Sciatic nerve (tissue), 2 donors: ENCODE data around the gene MEG3. TPM values are rescaled to one million over a fixed set of nuclear protein-coding genes. Genes with fewer than 3 reads are reported as not detected.
A peak's percentile ranks its signal among the peaks of the same experiment; 100 is the strongest.

ENCODE experiments used
- ATAC-seq: fragments of 200-7000 bp; cut with Tn5 transposase; one replicate; pipeline ENCODE4 v1.9.1; 2020; ENCODE audit warnings: mild to moderate bottlenecking, moderate library complexity
- DNase-seq: peaks from one replicate; pipeline ENCODE4 v3.0.0-alpha.2; 2020; ENCODE audit warnings: low spot score
- intact Hi-C: fragments of 100-400 bp; cut with DNase I; formaldehyde crosslinking; loops from one replicate; pipeline ENCODE4 v1.14.2; 2022
- total RNA-seq: library from RNA; stranded (reverse); fragmentation: NEBNext Ultra II Directional; extraction: Animal tissue kit (Norgen Biotek cat#: 25700); gene quantifications from one replicate; pipeline ENCODE4 v1.2.1, GENCODE V29; 2021
- donor health status: DM: no; HTN: no; CAD: no.
- donor health status: DM: no; HTN: no; CAD: no.

The MEG3 gene
- total RNA-seq, 1 donor from 2014 or later: 154 TPM

DNA sequence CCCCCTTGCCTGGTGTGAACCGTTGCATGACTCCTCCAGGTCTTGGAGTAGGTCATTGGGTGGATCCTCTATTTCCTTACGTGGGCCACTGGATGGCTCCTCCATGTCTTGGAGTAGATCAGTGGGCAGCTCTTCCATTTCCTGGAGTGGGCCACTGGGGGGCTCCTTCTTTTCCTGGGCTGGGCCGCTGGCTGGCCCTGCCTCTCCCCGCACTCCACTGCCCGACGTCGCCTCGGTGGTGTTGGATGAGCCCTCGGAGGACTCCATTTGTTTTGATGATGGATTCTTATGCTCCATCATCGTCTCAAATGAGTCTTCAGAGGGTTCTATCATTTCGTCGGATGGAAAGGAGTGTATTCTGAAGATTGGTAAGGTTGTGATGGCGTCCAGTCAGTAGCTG lies 58.5 kb downstream of the MEG3 start:
- intact Hi-C loops: no loop called here
- no peak for DNase-seq
- no peak for ATAC-seq

DNA sequence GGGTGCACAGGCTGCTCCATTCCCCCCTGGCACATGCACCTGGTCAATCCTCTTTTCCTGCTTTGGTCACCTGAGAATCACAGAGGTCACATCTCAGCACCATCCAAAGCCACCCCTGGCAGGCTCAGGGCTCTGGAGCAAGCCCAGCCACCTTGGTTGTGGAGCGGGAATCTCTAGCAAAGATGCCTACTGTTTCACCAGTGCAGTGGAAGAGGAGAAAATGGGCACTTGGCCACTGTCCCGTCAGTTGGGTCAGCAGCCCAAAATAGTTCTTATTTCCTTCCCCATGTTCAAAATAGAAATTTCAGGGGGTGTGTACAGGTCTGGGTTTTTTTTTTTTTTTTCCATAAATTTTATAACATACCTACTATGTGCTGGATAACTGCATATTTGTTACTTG lies 59.3 kb downstream of the MEG3 start:
- DNase-seq: no peak
- ATAC-seq: no peak
- intact Hi-C loops: no loop called here

DNA sequence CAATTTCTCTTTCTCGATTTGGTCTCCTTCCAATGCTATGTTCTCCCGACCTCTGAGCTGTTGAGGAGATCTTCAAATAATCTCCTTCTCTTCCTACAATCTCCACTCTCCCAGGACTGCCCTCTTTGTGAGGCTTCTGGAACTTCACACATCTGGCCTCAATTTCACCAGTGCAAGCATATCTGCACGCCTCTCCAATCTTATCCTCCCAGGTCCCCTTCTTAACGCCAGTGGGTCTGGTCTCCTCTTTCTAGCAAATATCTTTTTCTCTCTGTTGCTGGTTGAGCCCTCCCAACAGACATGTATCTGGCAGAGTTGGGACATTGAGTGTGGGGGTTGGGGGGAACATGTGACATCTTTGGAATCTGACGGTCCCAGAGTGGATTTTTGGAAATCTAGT lies 59.7 kb downstream of the MEG3 start:
- intact Hi-C loops: no loop called here
- peak; percentile 60 for ATAC-seq
- DNase-seq: no peak

- DNase-seq (peak; percentile 31), ATAC-seq (no peak)
- intact Hi-C loops: no loop called here
Observed at GRCh38 chr14:100887728-100888335, 61.9 kb downstream of the MEG3 start.

DNA sequence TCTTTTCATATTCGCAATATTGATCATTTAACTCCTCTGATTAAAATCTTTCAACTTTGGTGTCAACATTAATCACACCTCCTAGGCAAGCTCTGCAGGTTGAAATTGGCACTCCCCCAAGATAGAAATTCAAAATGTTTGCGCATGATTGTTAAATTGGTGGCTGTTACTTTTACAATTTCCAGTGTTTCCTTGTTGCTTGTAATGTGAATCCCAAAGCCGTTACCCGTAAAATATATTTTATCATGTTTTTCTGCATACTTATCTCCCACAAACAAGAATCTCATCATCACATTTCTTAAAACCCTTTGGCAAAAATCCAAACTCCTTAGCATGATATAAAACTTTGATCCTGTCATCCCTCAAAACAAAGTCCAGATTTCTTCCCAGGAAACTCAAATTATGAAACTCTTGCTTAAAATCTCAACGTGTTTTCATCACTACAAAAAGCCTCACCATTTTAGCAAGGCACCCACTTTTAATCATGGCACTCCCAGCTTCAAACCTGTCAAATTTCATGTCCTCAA lies 62.9 kb downstream of the MEG3 start:
- DNase-seq (no peak), ATAC-seq (no peak)
- intact Hi-C loops: no loop called here

- no peak for ATAC-seq
- DNase-seq: no peak
- intact Hi-C loops: no loop called here
Observed at GRCh38 chr14:100889641-100890040, 63.7 kb downstream of the MEG3 start.

- no peak for ATAC-seq
- intact Hi-C loops: no loop called here
- DNase-seq: peak; percentile 54
Observed at GRCh38 chr14:100890061-100890850, 64.3 kb downstream of the MEG3 start.

DNA sequence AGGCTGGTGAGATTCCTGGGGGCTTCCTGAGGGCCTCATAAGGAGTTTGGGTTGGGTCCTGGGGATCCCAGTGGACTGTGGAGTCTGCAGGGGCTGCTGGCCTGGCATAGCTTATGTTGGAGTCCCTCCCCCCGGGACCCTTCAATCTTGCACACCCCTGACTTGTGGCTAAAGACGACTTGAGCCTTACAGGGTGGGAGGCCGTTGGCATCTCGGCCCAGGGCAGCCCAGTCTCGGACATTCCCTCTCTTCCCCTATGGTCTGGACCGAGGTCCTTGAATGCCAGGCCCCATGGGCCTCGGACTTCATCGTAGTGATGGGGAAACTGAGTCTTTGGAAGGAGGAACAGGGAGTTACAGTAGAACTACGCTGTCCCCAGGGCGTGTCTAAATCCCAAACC lies 65.1 kb downstream of the MEG3 start:
- DNase-seq (peak; percentile 36), ATAC-seq (no peak)
- intact Hi-C loops: no loop called here

GRCh38 chr14:100891501-100892445 lies 65.9 kb downstream of the MEG3 start:
- no peak for ATAC-seq
- intact Hi-C loops: no loop called here
- DNase-seq: peak; percentile 48

- DNase-seq: peak; percentile 27
- intact Hi-C loops: no loop called here
Observed at GRCh38 chr14:100892496-100893227, 66.7 kb downstream of the MEG3 start.

DNA sequence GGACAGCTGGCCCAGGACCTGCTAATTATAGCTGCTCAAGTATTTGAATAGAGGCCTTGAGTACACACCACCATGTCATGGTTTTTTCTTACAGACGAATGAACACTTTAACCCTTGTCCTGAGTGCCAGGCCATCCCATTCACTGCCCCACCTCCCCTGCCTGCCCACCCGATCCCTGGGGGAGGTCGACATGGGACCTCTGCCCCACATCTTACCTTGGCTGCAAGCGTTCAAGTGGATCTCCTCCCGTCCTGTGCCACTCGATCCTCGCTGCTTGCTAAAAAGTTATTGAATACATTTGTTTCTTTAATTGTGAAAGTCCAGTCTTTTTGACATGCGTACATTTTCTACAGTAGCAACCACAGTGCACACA lies 67.3 kb downstream of the MEG3 start:
- intact Hi-C loops: no loop called here
- no peak for ATAC-seq
- peak; percentile 40 for DNase-seq

More at GRCh38 chr14:100892496-100893227, 66.7 kb downstream of the MEG3 start:
- ATAC-seq: no peak

- DNase-seq: peak; percentile 25
Observed at GRCh38 chr14:100893760-100894159, 67.8 kb downstream of the MEG3 start.

DNA sequence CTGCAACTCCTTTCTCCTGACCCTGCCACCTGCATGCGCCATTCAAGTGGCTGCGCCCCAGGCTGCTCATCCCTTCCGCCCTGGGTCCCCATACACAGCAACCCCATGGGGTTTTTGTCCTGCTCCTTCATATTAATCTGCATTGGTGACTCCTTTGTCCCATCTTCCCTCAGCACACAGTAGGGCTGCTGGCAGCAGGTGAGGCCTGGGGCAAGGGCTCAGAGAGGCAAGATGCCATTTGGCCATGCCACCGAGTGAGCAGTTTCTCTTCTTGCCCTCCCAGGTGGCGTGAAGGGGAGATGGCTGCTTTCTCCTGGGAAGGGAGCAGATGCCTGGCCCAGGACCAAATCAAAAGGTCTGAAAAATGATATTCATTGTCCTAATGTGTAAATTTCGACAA lies 68.5 kb downstream of the MEG3 start:
- intact Hi-C loops: no loop called here
- ATAC-seq (no peak), DNase-seq (peak; percentile 14)

More at GRCh38 chr14:100893760-100894159, 67.8 kb downstream of the MEG3 start:
- ATAC-seq: no peak
- intact Hi-C loops: no loop called here

- DNase-seq (no peak), ATAC-seq (no peak)
- intact Hi-C loops: no loop called here
Observed at GRCh38 chr14:100895411-100895810, 69.5 kb downstream of the MEG3 start.

- peak; percentile 45 for DNase-seq
- intact Hi-C loops: no loop called here
- ATAC-seq: no peak
Observed at GRCh38 chr14:100896369-100897060, 70.6 kb downstream of the MEG3 start.

- intact Hi-C loops: no loop called here
Observed at GRCh38 chr14:100898465-100898864, 72.5 kb downstream of the MEG3 start.

GRCh38 chr14:100898935-100899883 lies 73.3 kb downstream of the MEG3 start:
- DNase-seq: peak; percentile 58
- peak; percentile 68 for ATAC-seq
- intact Hi-C loops: no loop called here

More at GRCh38 chr14:100898465-100898864, 72.5 kb downstream of the MEG3 start:
- ATAC-seq: no peak
- DNase-seq: peak; percentile 51
